NB4 (cell line): ENCODE results near the gene BICD2.

Experiments
- DNase-seq: peaks from one replicate; pipeline ENCODE4 v3.0.0; 2010; ENCODE audit warnings: low read depth
- H3K4me3 ChIP-seq: one replicate; pipeline ENCODE4 v1.5.1; 2011; ENCODE audit warnings: mild to moderate bottlenecking, low read depth, low read length, moderate library complexity
- MYC ChIP-seq: IDR thresholded peaks from 2 replicates; pipeline ENCODE4 v1.6.1; 2011; ENCODE audit warnings: low read depth, low read length
- POLR2A ChIP-seq: IDR thresholded peaks from 2 replicates; pipeline ENCODE4 v1.6.1; 2011; ENCODE audit warnings: mild to moderate bottlenecking; ENCODE audit not compliant: insufficient read length; ENCODE audit errors: extremely low read depth
- TF ChIP-seq, protein P1 (sequence below): IDR thresholded peaks from one replicate; pipeline ENCODE4 v1.5.1; 2012; ENCODE audit warnings: low read depth, low read length
- TF ChIP-seq, protein P2 (sequence below): IDR thresholded peaks from 2 replicates; pipeline ENCODE4 v1.6.1; 2011; ENCODE audit warnings: low read depth, low read length

BICD2 gene

DNA sequence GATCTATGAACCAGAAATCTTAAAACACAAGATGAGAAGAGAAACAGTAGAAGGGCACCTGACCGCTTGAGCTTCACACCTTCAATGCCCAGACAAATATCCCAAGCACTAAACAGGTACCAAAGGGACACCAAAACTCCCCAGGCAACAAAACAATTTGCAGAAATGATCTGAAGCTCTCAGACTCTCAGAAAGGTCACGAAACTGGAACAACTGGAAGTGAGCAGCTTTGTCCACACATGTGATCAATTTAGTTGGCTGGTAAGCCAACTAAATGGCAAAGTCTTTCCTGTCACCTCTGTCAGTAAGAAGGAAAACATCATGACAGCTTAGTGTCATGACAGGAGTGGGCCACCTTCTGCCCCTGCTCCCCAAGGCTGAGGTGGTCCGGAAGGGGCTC, 98.8 kb downstream of the BICD2 start:
- no peak overlapping the region for H3K4me3 ChIP-seq
- TF ChIP-seq, protein P1, sequence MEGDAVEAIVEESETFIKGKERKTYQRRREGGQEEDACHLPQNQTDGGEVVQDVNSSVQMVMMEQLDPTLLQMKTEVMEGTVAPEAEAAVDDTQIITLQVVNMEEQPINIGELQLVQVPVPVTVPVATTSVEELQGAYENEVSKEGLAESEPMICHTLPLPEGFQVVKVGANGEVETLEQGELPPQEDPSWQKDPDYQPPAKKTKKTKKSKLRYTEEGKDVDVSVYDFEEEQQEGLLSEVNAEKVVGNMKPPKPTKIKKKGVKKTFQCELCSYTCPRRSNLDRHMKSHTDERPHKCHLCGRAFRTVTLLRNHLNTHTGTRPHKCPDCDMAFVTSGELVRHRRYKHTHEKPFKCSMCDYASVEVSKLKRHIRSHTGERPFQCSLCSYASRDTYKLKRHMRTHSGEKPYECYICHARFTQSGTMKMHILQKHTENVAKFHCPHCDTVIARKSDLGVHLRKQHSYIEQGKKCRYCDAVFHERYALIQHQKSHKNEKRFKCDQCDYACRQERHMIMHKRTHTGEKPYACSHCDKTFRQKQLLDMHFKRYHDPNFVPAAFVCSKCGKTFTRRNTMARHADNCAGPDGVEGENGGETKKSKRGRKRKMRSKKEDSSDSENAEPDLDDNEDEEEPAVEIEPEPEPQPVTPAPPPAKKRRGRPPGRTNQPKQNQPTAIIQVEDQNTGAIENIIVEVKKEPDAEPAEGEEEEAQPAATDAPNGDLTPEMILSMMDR = no peak
- TF ChIP-seq, protein P2, sequence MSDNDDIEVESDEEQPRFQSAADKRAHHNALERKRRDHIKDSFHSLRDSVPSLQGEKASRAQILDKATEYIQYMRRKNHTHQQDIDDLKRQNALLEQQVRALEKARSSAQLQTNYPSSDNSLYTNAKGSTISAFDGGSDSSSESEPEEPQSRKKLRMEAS = no peak
- no peak for TF ChIP-seq MYC
- TF ChIP-seq POLR2A = no peak
- DNase-seq = no peak

DNA sequence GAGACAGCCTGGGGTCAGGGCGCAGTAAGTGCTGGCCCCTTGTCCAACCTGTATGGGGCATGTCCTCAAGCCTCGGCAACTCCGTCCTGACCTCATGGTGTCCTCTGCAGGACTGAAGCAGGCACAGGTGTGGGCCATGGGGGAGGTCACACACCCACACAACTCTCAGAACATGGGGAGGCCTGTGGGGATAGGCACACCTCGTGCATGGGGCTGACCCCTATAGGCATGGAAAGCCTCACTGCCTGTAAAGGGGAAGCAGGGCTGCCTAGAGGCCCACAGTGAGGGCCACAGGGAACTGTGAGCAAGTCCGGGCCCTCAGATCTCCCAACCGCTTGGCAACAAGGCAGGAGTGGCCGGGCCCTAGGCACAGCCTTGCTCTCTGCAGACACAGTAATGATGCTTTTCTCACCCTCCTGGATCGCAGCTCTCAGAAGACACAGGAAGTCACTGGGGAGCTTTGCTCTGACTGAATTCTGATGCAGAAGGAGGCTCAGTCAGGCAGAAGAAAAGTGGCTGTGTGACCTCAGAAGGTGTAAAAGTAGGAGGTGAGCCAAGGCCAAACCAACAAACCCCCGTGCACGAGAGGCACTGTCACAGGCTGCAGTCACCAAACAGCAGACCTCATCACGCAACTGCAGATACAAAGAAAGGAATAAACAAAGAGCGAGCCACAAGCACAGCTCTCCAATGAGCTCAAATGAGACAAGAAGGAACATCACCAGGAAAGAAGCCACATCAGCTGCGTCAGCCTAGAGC, 100.1 kb downstream of the BICD2 start:
- DNase-seq = no peak
- no peak overlapping the region for H3K4me3 ChIP-seq
- TF ChIP-seq, protein P1 = no peak

- TF ChIP-seq, protein P2 = no peak
- TF ChIP-seq MYC = no peak
- TF ChIP-seq POLR2A = no peak
- TF ChIP-seq, protein P1 = no peak
- no peak for DNase-seq
- H3K4me3 ChIP-seq = no peak overlapping the region
Observed at GRCh38 chr9:92663951-92664350, 100.7 kb downstream of the BICD2 start.

DNA sequence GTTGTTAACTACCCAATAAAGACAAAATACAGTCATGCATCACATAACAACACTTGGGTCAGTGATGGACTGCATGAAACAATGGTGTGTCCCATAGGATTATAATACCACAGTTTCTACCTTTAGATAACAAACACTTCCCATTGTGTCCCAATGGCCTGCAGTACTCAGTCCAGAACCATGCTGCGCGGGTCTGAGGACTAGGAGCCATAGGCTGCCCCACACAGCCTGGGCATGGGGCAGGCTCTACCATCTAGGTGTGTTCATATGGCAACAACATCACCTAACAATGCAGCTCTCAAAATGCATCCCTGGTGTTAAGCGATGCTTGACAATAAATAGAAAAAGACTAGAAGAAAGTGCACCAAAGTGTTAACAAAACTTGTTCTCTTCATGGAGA, 101.5 kb downstream of the BICD2 start:
- no peak for DNase-seq
- H3K4me3 ChIP-seq = no peak overlapping the region
- TF ChIP-seq, protein P2 = no peak
- TF ChIP-seq POLR2A (no peak), MYC (no peak)
- TF ChIP-seq, protein P1 = no peak

GRCh38 chr9:92661743-92662142, 102.9 kb downstream of the BICD2 start:
- no peak for TF ChIP-seq MYC
- TF ChIP-seq, protein P2 = no peak
- no peak for TF ChIP-seq POLR2A
- TF ChIP-seq, protein P1 = no peak
- DNase-seq = no peak
- H3K4me3 ChIP-seq = no peak overlapping the region
